SU-DHL-6 (cell line): ENCODE data around the gene EEF2KMT.
"Not testable (repeated sequence)": the region's sequence is repeated elsewhere in the genome, so short reads cannot be mapped to it uniquely, and the experiment has no call there.

Experiments used
- H2AFZ ChIP-seq: fragments of 200-600 bp; sonication (generic); 2 replicates; pipeline ENCODE4 v1.6.1; 2014; ENCODE audit warnings: low read depth, mild to moderate bottlenecking, moderate library complexity, mixed read lengths, antibody characterized with exemption, low read length; ENCODE audit not compliant: severe bottlenecking
- H3F3A ChIP-seq: fragments of 200-600 bp; shearing (Covaris generic); 2 replicates; pipeline ENCODE4 v1.6.0; 2016; ENCODE audit warnings: antibody characterized with exemption, mild to moderate bottlenecking; ENCODE audit not compliant: insufficient read depth
- H3K27ac ChIP-seq: fragments of 200-600 bp; sonication (generic); 2 replicates; pipeline ENCODE4 v1.5.1; 2016; ENCODE audit warnings: low read depth, mild to moderate bottlenecking, low read length, moderate library complexity, mixed read lengths
- H3K27me3 ChIP-seq: fragments of 200-600 bp; sonication (generic), shearing (Covaris generic); 2 replicates; pipeline ENCODE4 v1.6.0; 2014; ENCODE audit warnings: mild to moderate bottlenecking, low read length
- H3K36me3 ChIP-seq: fragments of 200-600 bp; sonication (generic); 2 replicates; pipeline ENCODE4 v1.6.1; 2014; ENCODE audit warnings: mild to moderate bottlenecking, low read length, mixed read lengths
- H3K4me2 ChIP-seq: fragments of 300-600, 200-600 bp; shearing (Covaris generic), sonication (generic); 2 replicates; pipeline ENCODE4 v1.6.0; 2014; ENCODE audit warnings: low read length, low read depth, mild to moderate bottlenecking; ENCODE audit not compliant: poor library complexity, severe bottlenecking
- H3K4me3 ChIP-seq: fragments of 200-600 bp; sonication (generic); 2 replicates; pipeline ENCODE4 v1.5.1; 2014; ENCODE audit warnings: antibody characterized with exemption, low read length, mild to moderate bottlenecking, mixed read lengths; ENCODE audit not compliant: insufficient read depth, poor library complexity, severe bottlenecking
- H3K79me2 ChIP-seq: fragments of 200-600 bp; sonication (generic); 2 replicates; pipeline ENCODE4 v1.6.1; 2014; ENCODE audit warnings: mild to moderate bottlenecking, low read length, moderate library complexity; ENCODE audit not compliant: insufficient read depth
- H3K9ac ChIP-seq: fragments of 200-600 bp; sonication (generic); 2 replicates; pipeline ENCODE4 v1.7.0; 2014; ENCODE audit warnings: mild to moderate bottlenecking, low read length
- H3K9me2 ChIP-seq: fragments of 200-600 bp; sonication (generic); replicated peaks from 2 replicates; pipeline ENCODE4 v1.6.1; 2014; ENCODE audit warnings: low read length; ENCODE audit not compliant: insufficient read depth
- H3K9me3 ChIP-seq: fragments of 200-600 bp; sonication (generic); 2 replicates; pipeline ENCODE4 v1.6.1; 2014; ENCODE audit warnings: low read length, mixed read lengths; ENCODE audit not compliant: insufficient read depth
- H4K20me1 ChIP-seq: fragments of 200-600 bp; sonication (generic); 2 replicates; pipeline ENCODE4 v1.6.1; 2014; ENCODE audit warnings: low read depth, mild to moderate bottlenecking, antibody characterized with exemption, low read length, moderate library complexity, mixed read lengths

The EEF2KMT gene

DNA sequence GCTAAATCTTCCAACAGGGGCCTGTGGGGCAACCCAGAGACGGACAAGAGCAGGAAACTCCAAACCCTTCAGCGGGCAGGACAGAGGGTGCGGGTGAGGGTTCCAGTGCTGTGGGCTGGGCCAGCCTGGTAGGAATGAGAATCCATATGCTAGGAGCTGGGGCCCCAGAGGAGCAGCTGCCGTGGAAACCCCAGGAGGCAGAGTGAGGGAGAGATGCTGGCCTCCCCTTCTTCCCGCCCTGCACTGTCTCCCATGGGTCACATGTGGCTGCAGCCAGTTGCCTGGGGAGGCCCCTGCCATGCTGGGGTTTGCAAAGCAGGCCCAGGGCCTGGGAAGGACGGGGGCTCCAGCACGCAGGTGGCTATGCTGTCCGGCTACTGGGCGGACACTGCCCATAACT is 4.5 kb downstream of the EEF2KMT start:
- H3F3A ChIP-seq, H3K36me3 ChIP-seq, H3K4me3 ChIP-seq, H3K27me3 ChIP-seq, H3K9me2 ChIP-seq, H2AFZ ChIP-seq, H3K9me3 ChIP-seq, H3K4me2 ChIP-seq, H4K20me1 ChIP-seq, H3K9ac ChIP-seq, H3K79me2 ChIP-seq, H3K27ac ChIP-seq: not testable (repeated sequence)

DNA sequence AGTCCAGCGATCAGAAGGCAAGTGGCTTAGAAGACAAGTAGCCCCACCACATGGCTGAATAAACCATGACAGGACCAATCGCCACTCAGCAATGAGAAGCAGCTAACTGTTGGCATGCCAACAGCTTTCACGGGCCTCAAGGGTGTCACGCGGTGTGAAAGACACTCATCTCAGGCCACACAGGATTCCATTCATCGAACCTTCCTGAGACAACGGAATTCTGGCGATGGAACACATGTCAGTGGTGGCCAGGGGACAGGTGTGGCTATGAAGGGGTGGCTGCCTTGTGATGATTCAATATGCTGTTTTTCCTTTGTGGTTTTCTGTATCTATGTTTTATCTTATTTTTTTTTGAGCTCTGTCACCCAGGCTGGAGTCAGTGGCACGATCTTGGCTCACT is 7.0 kb downstream of the EEF2KMT start:
- not testable (repeated sequence) for H3K9me2 ChIP-seq, H4K20me1 ChIP-seq, H3K79me2 ChIP-seq, H3K4me2 ChIP-seq, H3K9ac ChIP-seq, H3K4me3 ChIP-seq, H3K27ac ChIP-seq, H2AFZ ChIP-seq, H3K27me3 ChIP-seq, H3F3A ChIP-seq, H3K36me3 ChIP-seq, H3K9me3 ChIP-seq

DNA sequence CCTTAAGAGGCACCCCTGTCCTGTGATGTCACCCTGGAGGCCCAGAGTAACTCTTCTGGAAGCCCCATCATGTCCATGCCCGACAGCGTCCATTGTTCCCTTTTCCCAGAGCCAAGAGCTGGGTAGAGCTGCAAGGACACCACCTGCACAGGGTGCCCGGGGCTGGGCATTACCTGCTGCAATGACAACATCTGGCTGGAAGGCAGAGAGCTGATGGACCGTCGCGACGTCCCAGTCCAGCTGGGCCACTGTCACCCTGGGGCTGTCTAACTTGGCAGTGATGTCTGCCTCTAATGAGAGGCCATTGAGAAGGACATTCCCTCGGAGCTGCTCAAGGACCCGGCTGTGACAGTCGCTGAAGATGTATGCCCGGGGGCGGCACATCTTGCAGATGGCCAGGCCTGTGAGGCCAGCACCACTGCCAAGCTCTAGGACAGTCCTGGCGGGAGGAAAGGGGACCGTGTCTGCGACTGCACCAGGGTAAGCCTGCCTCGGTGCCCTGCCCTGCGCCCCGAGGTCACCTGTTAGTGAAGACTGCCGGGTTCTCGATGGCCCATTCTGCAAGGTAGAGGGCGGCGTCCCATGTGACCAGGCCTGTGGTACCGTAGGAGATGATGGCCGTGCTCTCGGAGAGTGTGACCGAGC is 7.6 kb downstream of the EEF2KMT start:
- not testable (repeated sequence) for H3K9me3 ChIP-seq, H3K79me2 ChIP-seq, H4K20me1 ChIP-seq, H3K27me3 ChIP-seq, H3K4me2 ChIP-seq, H2AFZ ChIP-seq, H3F3A ChIP-seq, H3K4me3 ChIP-seq, H3K9me2 ChIP-seq, H3K36me3 ChIP-seq, H3K27ac ChIP-seq, H3K9ac ChIP-seq

DNA sequence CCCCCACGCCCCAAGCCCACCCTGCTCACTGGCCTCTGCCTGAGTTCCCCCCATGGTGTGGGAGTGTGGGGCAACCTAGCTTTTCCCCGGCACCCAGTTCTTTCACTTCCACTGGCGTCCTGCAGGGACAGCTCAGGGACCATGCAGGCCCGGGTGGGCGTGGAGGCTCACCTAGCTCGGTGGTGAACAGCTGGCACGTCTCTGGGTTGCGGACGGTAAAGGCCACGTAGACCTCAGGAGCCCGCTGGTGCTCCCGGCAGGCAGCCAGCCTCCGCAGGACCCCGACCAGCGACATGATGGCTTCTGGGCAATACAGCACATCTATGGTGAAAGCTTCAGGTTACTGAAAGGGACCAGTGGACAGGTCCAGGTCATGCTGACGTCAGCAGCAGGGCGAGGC is 8.7 kb downstream of the EEF2KMT start:
- not testable (repeated sequence) for H2AFZ ChIP-seq, H3K4me3 ChIP-seq

DNA sequence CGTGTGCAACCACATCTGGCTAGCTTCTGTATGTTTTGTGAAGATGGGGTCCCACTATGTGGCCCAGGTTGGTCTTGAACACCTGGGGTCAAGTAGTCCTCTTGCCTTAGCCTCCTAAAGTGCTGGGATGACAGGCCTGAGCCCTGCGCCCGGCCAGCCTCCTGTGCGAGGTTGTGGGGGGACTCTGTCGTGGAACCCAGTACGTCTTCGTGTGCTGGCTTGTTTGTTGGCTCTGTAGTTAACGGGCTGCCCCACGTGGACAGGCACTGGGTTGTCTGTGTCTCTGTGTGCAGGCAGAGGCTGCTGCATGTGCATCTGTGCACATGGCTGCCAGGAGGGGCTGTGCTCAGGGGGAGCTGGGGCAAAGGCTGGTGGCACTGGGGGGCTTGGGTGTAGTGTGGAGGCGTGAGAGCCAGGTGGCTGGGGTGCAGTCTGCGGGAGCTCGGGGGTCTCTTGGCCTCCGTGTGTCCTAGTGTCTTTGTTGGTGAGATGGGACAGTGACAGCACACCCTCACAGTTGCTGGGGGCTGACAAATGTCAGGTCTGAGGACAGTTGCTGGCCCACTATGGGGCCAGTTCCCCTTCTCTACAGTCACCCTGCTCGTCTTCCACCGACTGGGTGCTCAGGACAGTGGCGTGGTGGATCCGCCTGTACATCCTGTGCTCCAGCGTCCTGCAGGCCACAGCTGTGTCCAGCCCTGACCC is 9.4 kb downstream of the EEF2KMT start:
- not testable (repeated sequence) for H3F3A ChIP-seq, H3K9me3 ChIP-seq, H2AFZ ChIP-seq, H3K9ac ChIP-seq, H3K79me2 ChIP-seq, H3K27ac ChIP-seq, H4K20me1 ChIP-seq, H3K9me2 ChIP-seq, H3K4me3 ChIP-seq, H3K36me3 ChIP-seq, H3K4me2 ChIP-seq, H3K27me3 ChIP-seq

More for the DNA sequence above, 8.7 kb downstream of the EEF2KMT start:
- H3K9me2 ChIP-seq, H3K36me3 ChIP-seq, H3K4me2 ChIP-seq, H4K20me1 ChIP-seq, H3F3A ChIP-seq, H3K27me3 ChIP-seq, H3K9me3 ChIP-seq, H3K27ac ChIP-seq, H3K9ac ChIP-seq, H3K79me2 ChIP-seq: not testable (repeated sequence)

DNA sequence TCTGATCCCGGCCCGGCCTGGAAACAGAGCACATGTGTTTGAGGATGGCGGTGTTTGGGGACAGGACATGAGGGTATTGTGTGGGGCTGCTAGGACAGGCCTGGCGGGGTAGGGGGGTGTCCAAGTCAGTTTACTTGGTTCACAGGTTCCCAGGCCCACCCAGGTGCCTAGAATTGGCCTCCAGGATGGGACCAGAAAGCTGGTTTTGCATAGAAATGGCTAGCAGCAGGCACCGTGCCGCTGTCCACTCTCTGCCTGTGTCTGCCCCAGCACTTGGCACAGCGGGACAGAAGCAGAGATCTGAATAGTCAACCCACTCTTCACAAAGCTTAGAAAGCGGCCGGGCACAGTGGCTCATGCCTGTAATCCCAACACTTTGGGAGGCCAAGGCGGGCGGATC is 11.9 kb downstream of the EEF2KMT start:
- H3K9me3 ChIP-seq, H3K79me2 ChIP-seq, H3K4me2 ChIP-seq, H3F3A ChIP-seq, H3K36me3 ChIP-seq, H3K4me3 ChIP-seq, H4K20me1 ChIP-seq, H3K27me3 ChIP-seq, H3K9me2 ChIP-seq, H2AFZ ChIP-seq, H3K9ac ChIP-seq, H3K27ac ChIP-seq: not testable (repeated sequence)
